Fibroblast of skin of left quadriceps (primary cell): ENCODE data around the gene P3H2.

Experiments
- DNase-seq, 2 experiments: peaks; one replicate each; pipeline ENCODE4 v3.0.0-alpha.2; 2013; ENCODE audit warnings: low read depth in 2 of 2

P3H2 gene

GRCh38 chr3:190053919-190054672 is 66.6 kb downstream of the P3H2 start:
- no peak for DNase-seq

GRCh38 chr3:190051641-190052040 is 69.1 kb downstream of the P3H2 start:
- no peak for DNase-seq

DNA sequence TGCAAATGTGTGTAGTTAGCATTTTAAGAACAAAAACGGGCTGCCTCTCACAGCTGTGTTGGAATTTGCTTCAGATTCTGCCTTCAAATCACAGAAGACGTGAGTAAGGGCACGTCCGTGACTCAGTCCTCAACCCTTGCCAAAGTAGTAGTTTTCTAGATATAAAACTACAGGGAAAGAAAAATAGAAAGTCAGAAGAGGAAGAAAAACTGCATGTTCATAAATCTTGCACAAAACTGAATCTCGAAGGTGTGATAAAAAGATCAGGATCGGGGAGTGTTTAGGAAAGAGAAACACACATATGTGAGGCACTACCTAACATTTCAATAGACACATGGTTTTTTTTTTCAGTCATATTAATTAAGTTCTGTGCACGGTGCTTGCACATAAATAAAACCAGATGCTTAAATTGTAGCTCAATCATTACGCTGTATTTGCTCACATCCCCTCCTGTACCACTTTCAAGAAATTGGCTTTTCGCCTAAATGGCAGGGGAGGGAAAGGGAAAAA is 71.7 kb downstream of the P3H2 start:
- peak; percentile 75 to 78 for DNase-seq

DNA sequence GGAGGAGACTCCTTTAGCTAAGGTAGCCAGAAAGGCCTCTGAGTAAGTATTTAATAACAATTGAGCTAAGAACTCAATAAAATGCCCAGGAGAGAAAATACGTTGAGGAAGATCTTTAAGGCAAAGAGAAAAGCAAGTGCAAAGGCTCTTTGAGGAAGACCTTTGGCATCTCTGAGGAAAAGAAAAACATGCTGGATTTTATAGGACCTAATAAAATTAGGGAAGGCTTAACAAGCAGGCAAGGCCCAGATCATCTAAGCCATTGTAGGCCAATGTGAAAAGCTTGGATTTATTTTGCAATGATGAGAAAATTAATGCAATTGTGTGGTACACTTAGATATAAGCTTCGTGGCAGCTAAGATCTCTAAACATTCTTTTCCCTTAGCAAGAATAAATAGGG is 75.7 kb downstream of the P3H2 start:
- no peak for DNase-seq

DNA sequence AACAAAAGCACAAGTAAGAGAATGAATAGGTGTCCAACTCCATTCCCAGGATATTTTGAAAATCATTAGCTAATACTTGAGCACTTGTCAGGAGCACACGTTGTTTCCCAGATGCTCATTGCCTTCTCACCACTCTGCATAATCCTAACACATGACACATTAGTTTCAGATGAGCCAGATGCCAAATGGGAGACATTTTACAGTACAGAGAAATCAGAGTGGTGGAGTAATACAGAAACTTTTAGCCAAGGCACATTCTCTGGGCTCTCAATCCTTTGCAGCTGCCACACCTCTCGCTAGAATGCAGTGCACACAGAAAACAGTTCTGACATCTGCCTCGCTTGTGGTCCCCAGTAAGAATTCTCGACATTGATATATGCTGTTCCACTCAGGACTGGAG is 76.6 kb downstream of the P3H2 start:
- DNase-seq, result peak in 1 of 2 experiments; percentile 46

DNA sequence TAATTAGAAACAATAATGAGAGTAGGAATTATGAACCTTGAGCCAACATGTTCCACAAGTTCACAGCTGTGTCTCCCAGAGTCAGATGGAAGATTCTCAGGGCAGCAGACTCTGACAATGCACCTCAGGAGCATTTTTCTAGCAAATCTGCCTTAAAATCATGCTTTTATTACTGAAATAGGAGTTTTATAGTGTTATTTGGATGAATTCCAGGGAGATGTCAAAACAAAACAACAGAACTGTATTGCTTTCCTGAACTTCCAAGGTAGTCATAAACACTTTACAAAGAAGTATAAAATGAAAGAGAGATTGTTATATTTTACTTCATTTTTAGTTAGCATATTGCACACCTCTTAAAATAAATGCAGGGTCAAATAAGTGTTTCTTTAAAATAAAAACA is 77.0 kb downstream of the P3H2 start:
- DNase-seq, result no peak

GRCh38 chr3:190042558-190042957 is 78.1 kb downstream of the P3H2 start:
- DNase-seq, result no peak

DNA sequence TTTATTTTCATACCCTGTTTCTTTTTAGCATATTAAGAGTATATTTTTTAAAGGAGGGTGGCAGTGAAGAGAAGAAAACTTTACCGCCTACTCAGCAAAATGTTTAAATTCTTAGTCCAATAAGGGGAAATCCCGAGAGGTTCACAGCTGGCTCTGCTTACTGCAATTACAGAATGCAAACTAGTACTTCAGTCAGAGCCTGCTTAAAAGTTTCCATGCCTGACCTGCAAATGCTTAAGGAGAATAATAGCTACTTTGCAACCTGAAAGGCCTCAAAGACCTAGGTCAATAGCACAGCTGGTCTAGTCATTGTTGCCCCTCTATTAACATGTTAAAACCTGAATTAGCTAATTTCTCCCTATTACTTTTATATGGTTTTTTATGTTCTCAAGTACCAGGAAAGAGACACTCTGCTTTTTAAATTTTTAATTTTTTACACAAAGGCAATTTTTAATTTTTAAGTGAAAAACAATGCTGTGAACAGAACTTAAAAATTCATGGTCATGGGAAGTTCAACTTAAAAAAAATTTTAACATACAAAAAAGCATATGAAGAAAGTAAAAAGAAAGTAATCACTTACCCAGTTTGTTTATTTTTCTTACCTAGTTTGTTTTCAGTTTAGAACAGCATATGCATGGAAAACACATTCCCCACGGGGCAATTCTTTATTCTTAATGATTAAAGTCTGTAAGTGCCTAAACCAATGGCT is 79.2 kb downstream of the P3H2 start:
- no peak for DNase-seq

GRCh38 chr3:190040145-190040544 is 80.6 kb downstream of the P3H2 start:
- DNase-seq, result no peak

DNA sequence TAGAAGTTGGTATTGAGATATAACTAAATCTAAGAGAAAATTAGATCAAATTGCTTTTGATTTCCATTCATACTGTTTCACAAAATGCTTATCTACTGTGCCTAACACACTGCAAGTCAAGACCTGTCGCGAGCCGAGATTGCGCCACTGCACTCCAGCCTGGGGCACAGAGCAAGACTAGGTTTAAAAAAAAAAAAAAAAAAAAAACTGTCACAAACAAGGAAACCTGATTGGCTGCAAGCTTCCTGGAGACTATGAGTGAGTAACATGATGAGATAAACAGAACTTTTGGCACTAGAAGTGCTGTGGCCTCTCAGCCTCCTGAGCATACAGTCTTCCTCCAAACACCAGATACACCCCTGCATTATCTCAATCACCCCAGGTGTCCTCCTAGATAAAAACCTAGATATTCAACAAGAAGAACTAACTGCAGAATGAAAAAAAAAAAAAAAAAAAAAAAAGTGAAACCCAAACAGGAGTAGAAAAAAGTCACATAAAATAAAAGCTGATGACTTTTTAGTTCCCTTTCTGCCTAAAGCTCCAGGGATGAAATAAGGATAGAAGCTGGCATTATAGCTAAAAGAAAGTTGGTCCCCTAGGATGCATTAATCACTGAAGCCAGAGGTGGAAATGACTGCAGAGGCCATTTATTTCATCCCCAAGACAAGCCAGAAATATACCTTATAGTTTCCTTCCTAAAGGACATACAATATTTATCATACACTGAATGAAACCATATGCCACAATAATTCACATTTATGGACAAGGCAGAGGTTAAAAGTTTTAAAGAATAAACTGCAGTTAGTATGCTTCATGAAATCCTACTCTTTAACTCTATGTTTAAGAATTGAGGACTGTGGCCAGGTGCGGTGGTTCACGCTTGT is 82.4 kb downstream of the P3H2 start:
- no peak for DNase-seq

DNA sequence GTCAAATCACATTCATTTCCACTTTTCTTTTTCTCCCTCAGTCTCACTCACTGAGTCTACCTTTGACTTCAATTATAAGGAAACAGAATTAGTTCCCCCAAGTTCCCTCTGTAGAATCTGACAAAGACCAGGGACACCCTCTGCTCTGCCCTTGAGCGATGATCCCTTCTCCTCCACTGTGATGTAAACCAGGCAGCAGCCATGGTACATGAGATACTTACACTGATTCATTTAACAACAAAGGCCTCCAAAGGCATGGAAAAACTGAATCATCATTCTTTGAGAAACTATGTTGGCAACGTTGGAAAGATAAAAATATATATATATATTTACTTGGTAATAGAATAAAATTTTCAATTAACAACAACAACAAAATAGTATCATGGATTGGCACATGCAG is 84.1 kb downstream of the P3H2 start:
- no peak for DNase-seq

DNA sequence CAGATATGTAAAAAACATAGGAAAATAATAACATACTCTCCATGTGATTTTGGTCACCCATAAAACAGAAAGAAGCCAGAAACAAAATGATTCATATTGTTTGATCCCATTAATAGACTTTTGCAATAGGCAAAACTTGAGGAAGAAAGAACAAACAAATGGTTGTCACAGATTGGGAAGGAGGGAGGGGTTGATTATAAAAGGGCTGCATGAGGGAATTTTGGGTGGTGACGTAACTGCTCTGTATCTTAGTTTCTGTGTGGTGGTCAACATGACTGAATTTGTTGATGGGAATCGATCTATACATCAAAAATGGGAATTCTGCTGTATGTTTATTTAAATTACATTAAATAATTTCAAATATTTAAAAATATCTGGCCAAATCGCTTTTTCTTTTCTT is 86.3 kb downstream of the P3H2 start:
- DNase-seq, result no peak

DNA sequence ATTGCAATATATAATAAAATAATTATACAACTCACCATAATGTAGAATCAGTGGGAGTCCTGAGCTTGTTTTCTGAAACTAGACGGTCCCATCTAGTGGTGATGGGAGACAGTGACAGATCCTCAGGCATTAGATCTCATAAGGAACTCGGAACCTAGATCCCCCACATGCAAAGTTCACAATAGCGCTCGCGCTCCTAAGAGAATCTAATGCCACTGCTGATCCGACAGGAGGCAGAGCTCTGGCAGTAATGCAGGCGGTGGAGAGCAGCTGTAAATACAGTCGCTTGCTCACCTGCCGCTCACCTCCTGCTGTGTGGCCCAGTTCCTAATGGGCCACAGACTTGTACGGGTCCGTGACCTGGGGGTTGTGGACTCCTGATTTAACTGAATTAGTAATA is 87.8 kb downstream of the P3H2 start:
- no peak for DNase-seq

DNA sequence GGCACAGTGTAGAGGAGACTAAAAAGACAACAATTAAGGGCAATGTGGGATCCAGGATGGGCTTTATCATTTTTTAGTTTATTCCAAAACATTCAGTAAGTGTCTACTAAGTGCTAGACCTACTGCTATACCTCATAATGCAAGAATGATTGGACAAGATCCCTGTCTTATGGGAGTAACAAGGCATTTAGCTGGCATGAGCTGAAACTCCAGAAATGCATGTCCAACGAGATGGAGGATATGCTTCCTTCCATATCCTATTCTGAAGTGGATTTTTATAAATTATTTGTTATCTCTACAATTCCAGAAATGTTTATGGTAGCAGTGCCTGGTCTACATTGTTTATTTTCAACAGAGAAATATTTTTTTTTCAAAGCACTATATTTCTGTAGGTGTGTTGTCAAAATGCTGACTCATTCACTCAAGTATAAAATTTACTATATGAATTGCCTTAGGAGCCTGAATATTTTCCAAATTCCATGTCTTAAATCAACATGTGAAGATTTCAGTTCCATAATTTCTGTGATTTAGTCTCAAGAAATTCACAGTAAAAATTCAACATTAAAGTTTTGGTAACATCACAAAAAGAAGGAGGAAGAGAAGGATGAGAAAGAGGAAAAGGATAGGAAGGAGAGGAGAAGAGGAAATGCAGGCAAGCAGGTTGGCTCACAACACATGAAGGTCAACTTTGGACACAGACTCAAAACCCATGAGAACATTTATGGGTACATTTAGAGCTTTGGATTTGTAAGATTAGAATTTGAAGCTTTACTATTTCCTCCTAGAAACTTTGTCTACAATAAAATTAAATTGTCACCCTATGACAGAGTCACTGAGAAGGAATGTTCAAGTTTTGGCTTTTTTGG is 88.6 kb downstream of the P3H2 start:
- DNase-seq, result no peak

GRCh38 chr3:190027116-190027515 is 93.6 kb downstream of the P3H2 start:
- no peak for DNase-seq

DNA sequence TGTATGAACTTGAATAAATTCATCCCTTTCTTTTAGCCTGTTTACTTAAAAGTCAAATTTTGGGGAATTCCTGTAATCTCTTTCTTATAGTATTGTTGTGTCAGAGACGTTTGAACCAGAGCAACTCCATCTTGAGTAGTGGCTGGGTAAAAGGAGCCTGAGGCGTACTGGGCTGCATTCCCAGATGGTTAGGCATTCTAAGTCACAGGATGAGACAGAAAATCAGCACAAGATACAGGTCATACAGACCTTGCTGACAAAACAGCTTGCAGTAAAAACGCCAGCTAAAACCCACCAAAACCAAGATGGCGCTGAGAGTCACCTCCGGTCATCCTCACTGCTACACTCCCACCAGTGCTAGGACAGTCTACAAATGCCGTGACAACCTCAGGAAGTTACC is 94.5 kb downstream of the P3H2 start:
- DNase-seq, result no peak

DNA sequence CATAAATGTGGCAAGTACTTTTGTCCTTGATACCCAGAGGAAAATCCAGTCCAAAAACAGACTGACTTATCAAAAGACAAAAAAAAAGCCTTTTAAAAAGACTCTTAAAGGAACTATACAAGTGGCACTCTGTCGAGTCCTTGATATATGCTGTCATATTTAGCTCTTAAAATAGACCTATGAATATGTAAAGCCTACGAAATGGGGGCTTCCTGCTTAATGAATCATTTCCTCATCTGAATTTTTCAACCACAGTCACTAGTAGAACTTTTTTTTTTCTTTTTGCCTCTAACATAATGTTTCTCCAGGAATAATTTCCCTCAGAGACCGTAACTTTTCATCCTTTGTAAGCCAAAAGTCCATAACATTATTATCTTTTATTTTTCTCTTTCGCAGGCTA is 95.8 kb downstream of the P3H2 start:
- DNase-seq, result no peak

DNA sequence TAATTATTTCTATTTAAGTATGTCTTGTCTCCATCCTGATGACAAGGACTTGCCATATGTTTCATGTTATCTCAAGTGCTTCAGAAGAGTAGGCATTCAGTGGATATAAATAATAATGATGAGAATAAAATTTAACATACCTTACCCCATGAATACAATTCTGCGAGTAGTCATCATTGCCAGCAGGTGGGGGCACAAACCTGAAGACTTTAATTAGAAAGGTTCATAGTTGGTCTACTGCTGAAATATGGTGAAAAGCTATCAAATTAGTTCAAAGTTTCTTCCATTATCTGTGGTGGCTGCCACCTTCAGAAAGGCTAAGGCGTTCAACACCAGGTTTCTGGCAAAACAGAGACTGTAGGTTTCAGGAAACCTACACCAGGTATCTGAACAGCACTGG is 100.9 kb downstream of the P3H2 start:
- no peak for DNase-seq

DNA sequence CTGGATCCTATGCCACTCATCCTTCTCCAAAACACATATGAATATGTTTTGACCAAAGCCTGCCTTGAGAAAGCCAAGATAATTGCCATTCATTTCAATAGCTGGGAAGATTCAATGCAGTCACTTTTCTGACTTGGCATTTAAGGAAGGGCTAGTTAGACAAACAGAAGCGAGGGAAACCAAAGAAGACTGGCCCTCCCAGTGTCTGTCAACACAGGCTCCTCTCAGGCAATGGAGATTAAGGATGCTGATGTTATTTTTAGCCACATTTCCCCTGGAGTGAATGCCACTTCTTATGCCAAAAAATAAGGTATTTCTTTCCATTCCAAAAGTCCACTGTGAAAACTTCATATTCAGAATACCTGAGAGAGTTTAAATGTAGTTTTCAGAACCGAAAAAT is 101.7 kb downstream of the P3H2 start:
- DNase-seq, result no peak

- no peak for DNase-seq
These were observed 102.2 kb downstream of the P3H2 start for GRCh38 chr3:190018460-190018859.

- DNase-seq, result peak; percentile 70 to 72
These were observed 103.0 kb downstream of the P3H2 start for GRCh38 chr3:190017521-190018288.
